Measurements from ENCODE around the gene TNS1.
"Not testable (repeated sequence)": the region's sequence is repeated elsewhere in the genome, so short reads cannot be mapped to it uniquely, and the experiment has no call there.

Gene TNS1

DNA sequence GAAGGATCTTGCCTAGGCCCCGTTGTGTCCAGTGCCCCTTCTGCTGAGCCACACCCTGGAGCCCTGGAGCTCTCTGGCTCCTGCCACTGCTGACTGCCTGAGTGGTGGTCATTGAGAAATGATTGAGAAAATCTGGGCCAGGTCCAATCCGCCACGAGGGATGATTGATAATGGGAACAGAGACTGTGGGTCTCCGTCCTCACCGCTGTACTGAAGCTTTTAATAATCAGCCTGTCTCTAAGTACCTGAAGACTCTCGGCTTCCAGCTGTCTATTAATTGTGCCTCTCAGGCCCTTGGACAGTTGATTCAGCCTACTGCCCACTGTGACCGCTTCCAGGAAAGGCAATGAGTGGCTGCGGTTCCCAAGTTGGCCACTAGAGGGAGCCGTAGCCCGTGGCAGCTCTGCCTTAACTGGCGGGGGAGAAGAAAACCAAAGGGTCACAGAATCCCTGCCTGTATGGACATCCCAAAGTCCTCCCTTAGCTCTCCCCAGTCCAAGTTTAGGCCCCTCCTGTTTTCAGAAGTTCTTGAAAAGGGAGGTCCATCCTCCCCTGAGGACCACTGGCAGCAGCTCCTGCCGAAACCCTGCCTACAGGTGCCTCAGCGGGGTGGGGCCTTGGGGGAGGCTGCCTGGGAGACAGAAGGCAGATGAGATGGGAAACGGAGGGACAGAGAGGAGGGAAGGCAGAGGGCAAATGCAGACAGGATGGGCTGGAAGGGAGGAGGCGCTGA, 213.6 kb downstream of the TNS1 start:
- peak; percentile 88 for DNase-seq

DNA sequence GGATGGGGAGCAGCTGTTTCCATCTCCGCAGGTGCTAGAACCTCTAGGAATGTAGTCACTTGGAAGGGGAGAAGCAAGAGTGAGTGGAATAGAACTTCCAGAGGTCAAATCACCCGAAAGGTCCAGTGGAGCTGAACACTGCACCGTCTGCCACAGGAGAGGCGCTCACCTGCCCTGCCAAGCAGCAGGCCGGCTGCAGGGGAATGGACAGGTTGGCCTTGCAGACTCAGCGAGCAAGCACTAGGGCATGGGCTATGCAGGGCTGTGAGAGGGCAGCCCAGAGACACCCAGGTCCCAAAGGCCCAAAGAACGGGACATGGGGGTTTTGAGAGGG, 214.2 kb downstream of the TNS1 start:
- DNase-seq = no peak

DNA sequence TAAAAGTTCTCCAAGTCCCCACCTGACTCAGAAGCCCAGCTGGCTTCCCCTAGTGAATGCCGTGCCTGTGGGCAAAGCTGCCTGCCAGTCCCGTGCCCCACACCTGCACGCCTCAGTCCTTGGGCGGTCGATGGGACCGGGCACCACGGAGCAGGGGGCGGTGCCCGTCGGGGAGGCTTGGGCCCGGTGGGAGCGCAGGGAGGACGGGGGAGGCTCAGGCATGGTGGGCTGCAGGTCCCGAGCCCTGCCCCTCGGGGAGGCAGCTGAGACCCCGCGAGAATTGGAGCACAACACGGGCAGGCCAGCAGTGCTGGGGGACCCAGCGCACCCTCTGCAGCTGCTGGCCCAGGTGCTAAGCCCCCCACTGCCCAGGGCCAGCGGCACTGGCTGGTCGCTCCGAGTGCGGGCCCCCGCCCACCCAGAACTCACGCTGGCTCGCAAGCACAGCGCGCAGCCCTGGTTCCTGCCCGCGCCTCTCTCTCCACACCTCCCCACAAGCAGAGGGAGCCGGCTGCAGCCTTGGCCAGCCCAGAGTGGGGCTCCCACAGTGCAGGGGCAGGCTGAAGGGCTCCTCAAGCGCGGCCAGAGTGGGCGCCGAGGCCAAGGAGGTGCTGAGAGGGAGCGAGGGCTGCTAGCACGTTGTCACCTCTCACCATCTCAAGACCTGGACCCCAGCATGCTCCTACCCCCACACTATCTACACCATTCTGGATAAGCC, 215.5 kb downstream of the TNS1 start:
- no peak for DNase-seq

DNA sequence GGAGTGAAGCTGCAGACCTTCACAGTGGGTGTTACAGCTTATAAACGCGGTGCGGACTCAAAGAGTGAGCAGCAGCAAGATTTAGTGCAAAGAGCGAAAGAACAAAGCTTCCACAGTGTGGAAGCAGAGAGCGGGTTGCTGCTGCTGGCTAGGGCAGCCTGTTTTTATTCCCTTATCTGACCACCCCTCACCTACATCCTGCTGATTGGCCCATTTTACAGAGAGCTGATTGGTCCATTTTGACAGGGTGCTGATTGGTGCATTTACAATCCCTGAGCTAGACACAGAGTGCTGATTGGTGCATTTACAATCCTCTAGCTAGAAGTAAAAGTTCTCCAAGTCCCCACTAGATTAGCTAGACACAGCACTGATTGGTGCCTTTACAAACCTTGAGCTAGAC, 216.2 kb downstream of the TNS1 start:
- not testable (repeated sequence) for DNase-seq

DNA sequence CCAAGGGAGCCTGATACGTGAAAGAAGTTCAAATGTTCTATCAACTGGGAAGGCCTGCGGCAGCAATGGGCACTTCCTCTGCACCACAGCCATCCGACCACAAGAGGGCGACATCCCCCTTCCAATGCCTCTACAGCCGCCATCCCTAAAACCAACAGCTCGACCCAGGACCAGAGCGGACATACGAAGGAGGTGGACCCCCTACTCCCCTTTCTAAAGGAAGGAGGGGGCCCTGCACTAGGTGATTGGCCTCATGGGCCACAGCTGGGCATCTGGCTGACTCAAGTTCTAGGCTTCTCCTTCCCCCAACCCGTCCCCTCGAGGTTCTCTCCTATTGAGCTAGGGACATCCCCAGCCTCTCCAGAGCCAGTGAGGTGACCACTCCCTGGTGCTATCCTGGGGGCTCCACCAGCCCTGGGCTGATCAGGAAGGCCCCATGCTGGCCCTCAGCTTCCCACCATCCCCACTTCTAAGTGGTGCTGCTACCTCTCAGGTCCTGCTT, 217.2 kb downstream of the TNS1 start:
- DNase-seq = peak; percentile 83

DNA sequence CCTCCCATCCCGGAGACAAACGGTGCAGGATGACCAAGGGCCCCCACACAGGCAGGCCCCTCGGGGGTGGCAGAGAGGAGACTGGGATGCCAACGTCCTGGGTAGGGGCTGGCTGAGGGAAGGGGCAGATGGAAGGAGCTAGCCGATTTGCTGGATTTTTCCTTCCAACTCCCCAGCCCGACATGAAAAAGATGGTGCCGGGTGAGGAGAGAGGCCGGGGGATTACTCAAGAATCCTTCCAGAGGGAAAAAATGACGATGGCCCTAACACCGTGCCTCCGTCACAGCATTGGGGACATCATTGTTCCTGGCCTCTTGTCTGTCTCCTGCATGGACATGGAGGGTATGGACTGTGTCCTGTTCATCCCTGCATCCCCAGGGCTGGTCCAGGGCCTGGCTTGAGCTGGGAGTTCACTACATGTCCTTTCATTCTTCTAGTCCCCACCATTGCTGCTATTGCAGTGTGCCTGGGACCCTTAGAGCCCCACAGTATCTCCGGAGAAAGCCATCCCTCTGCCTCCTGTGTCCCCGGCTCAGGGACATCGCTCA, 217.7 kb downstream of the TNS1 start:
- DNase-seq = no peak

DNA sequence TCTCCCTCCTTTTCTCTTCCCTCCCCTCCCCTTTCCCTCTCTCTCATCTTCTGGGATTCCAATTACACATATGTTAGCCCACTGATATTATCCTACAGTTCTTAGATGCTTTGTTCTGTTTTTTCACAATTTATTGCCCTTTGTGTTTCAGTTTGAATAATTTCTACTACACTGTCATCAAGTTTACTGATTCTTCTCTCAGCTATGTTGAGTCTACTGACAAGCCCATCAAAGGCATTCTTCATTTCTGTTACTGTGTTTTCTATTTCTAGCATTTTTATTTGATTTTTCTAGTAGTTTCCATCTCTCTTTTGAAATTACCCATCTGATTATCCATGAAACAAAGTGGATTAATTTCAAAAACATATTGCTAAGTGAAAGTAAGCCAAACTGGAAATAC, 219.6 kb downstream of the TNS1 start:
- no peak for DNase-seq

DNA sequence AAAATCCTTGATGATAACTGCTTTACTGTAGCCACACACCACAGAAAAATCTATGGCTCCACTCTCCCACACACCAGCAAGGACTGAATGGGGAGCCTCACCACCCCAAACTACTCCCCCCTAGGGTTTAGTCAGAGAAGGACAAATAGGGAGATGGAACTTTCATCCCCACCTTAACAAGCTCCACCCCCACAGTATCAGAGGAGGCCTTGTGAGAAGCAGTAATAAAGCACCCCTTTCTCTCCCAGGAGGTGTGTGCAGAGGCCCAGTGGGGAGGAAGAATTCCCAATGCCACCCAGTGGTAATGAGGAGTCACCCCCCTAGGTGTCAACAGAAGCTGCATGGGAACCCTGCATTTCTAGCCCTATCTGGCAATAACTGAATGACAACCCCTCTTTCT, 224.9 kb downstream of the TNS1 start:
- DNase-seq = no peak

DNA sequence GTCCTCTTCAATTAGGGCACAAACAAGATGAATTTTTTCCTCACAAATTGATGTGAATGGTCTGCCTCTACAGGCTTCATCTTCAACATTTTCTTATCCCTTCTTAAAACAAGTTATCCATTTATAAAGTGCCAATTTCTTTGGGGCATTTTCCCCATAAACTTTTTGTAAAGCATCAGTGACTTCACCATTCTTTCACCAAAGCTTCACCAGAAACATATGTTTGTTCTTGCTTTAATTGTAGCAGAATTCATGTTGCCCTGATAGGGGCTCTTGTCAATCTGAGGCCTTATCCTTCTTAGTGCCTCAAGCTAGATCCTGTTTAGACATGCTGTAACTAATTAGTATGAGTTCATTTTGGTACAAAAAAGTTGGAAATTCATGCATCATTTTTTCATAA, 226.2 kb downstream of the TNS1 start:
- no peak for DNase-seq

DNA sequence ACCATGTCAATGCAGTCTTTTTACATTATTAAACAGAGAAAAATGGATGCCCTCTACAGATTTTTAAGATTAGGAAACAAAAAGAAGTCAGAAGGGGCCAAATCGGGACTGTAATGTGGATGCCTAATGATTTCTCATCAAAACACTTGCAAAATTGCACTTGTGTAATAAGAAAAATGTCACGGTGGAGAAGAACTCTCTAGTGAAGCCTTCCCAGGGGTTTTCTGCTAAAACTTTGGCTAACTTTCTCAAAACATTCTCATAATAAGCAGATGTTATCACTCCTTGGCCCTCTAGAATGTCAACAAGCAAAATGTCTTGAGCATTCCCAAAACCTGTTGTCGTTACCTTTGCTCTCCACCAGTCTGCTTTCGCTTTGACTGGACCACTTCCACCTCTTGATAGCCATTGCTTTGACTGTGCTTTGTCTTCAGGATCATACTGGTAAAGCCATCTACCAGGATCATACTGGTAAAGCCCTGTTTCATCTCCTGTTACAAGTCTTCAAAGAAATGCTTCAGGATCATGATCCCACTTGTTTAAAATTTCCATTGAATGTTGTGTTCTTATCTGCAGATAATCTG, 226.8 kb downstream of the TNS1 start:
- DNase-seq = no peak

DNA sequence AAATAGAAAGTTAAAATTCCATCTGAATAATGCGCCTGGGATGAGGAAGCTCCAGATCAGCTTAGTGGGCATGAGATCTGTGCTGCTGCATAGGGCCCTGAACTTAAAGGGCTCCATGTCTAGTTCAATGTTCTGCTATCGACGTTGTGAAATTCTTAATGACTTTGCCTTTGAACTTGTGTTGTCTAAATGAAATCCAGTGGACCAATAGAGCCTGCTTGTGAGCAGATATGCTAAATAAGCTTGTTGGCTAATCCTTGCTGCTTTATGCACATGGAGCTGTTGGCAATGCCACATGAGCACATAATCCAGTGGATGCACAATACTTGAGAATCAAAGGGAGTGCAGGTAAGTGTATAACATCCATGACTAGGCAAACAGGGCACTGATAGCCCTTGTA, 228.6 kb downstream of the TNS1 start:
- DNase-seq = no peak

DNA sequence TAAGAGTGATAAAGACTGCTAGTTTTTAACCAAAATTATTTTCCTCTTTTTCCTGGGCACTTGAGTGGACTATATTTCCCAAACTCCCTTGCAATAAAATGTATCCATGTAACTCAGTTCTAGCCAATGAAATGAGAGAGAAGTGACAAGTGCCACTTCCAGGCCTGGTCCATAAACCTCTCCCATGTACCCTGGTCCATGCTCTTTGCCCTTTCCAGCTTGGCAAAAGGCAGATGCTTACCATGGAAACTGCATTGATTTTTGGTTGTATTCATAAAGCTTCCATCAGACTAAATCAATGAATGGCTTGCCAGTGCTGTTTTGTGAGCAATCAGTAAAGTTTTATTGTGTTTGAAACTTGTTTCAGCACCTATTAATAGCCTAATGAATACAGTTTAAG, 229.3 kb downstream of the TNS1 start:
- no peak for DNase-seq

DNA sequence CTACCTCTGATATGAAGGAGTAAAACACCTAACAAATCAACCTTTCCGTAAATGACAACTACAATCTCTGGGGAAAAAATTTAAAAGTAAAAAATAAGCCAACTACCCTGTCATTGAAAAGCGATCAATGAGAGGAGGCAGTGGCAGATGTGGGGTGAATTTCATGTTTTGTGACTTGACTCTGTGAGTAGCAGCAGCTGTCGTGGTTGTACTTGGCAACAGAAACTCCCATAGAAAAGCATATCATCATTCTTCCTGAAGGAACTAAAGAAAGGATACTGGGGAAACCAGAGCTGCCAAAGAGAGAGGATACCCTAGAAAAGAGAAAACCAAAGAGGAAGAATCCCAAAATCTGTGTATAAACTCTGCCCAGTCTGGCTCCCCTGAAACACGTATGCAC, 236.4 kb downstream of the TNS1 start:
- DNase-seq = no peak

DNA sequence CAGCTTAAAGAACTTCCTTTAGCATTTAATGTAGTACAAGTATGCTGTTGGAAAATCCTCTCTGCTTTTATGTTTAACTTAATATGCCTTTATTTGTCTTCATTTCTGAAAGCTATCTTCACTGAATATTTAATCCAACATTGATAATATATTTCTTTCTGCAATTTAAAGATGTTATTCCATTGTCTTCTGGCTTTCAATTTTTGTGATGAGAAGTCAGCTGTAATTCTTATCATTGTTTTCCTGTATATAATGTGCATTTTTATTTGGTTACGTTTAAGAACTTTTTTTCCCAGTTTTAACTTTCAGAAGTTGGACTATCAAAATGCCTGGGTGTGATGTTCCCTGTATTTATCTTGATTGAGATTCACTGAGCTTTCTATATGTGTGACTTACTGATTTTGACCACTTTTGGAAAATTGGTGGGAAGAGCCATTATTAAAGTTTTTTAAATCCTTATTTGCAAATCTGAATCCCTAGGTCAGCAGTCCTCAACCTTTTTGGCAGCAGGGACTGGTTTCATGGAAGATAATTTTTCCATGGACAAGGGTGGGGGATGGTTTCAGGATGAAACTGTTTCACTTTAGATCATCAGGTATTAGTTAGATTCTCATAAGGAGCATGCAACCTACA, 241.0 kb downstream of the TNS1 start:
- no peak for DNase-seq

DNA sequence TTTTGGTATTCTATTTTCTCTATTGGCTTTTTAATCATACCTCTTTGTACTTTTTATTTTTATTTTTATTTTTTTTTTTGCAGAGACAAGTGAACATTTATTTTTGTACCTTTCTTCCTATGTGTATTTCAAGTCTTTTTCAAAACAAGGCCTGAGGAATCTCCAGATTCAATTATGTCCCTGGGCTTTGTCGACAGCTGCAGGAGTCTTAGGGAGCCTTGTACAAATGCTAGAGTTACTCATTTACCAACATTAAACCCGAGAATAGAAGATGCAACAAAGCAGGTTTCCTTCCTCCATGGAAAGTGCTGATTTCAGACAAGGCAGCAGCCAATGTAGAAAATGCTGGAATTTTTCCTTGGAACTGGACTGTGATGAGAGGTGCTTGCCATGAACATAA, 242.8 kb downstream of the TNS1 start:
- DNase-seq = no peak

DNA sequence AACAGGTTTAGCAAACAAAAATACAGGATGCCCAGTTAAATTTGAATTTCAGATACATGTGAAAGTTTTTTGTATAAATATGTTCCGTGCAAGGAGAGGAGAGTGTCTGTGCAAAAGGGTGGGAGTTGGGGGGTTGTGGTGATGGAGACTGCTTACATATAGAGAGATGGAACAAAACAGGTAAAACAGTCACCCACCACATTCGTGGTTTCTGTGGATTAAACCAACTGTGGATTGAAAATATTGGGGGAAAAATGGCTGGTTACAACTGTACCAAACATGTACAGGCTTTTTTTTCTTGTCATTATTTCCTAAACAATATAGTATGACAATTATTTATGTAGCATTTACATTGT, 245.7 kb downstream of the TNS1 start:
- DNase-seq = no peak

DNA sequence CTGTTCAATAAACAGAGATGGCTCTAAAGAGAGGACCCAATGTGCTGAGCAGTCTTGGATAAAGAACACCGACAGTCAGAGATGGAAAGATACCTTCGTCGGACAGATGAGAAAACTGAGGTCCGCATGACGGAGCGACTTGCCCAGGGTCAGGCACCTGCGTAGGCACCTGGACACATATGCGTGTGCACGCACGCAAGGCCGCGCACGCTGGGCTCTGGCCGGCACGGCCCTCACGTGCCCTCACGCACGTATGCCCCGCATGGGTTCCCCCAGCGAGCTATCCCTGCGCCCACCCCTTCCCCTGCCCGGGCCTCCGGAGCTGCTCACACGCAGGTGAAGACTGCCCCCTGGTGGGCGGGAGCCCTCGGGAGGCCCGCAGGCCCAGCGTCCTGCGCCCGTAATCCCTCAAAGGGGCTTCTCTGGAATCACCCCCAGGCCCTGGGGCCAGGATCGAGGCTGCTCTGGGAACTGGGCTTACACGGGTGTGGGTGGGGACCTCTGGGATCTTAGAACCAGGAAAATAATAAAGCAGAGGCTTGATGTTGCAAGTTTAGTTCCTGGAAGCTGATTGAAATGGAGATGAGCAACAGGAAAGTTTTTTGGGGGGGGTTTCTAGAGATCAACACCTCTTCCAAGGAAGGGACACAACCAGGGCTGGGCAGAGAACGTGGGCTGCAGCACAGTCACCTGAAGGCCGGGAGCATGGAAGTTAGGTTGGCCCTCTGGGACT, 246.3 kb downstream of the TNS1 start:
- peak; percentile 70 for DNase-seq

DNA sequence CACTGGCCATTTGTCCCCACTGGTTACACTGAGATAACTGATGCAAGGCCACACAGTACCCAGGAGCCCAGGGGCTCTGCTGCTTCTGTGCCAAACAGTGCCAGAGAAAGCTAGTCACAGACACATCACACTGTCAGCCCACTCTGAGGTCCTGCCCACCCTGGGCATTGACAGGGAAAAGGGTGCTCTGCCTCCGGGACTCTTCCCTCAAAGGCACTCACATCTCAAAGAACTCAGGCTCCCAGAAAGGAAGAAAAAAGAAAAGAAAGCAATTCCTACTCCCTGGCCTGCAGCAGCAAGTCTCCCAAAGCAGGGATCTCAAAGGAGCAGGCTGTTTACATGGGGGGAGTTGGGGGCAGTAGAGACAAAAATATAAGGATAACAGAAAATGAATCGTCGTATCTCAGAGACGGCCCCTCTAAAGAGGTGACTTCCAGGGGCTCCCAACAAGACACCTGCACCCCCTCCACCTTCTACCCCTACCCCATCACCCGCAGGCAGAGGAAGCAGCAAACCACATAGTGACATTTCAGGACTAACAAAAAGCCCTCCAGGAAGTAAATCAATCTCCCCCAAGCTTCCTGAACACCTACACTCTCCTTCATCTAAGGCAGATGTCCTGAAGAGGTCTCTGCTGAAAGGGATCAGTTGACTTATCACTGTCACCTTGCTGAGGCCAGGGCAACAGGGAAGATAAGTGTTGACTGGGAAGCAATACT, 247.6 kb downstream of the TNS1 start:
- no peak for DNase-seq

DNA sequence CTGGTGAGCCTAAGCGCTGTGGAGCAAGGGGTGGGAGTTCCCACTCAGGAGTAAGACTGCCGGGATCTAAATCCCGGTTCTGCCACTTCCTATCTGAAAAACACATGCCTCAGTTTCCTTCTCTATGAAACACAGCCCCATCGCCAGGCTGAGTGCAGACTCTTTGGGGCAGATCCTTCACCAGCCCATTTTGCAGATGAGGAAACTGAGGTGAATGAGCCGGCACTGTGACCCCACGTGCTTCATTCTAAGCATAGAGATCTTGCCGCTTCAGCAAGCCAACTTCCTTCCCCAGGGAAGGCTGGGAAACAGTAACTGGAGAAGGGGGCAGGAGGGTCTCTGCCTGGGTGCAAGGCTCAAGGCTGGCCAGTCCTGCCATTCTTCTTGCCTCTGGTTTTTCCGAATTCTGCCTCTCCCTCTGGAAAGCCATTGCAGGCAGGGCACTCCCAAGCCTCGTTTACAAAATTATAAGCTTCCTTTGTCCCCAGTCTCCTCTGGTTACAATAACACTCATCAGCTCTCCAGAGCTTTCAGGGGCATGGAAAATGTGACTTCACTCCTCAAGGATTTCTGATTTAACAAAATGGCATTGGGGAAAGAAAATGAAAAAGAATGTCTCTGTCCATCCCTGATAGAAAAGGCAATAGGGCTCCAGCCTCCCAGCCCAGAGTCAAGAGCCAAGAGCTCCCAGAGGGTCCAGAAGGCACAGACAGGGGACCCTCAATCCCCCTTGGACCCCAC, 249.2 kb downstream of the TNS1 start:
- no peak for DNase-seq

DNA sequence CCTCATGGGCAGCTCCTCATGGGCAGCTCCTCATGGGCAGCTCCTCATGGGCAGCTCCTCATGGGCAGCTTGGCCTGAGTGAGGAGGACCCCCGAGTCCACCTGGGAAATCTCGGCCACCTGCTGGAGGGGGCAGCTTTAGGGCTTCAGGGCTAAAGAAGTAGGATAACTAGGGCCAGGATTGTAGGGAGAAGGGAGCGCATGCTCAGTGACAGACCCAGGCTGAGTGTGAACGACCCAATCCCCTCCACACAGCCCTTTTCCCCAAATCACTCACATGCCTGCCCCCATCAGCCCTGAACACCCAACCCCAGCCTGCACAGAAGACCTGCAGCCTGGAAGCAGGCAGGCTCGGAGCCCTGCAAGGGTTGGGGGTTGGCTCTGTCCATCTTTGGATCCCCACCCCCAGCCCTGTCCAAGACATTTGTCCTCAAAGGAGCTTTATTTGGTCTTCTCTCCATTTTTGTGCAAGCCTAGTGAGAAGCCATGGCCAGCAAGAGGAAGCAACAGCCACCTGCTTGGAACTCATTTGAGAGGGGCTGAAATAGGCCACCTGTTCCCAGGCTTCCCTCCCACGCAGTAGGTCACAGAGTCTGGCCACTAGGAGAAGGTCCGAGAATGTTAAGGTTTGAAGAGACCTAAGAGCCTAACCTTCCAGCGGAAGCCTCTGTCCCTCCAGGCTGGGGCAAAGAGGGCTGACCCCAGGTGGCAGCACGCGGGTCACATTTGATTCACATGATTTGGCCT, 249.9 kb downstream of the TNS1 start:
- no peak for DNase-seq

DNA sequence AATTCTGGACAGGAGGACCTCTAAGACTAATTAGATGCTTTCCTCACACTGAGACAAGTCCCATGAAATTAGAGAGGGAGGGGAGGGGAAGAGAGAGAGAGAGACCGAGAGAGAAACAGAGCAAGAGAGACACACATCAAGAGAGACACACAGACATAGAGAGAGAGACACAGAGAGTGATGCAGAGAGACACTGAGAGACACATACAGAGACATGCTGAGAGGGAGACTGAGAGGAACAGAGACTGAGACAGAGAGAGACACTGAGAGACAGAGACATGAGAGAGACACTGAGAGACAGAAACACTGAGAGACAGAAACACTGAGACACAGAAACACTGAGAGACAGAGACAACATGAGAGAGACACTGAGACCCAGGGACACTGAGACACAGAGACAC, 250.8 kb downstream of the TNS1 start:
- no peak for DNase-seq

Measured in NCI-H2227 treated with DMSO at 0.1 percent for 48 hours (cell line).